Right lobe of liver (tissue), 6 donors: ENCODE results near the gene BCAP31. TPM values are rescaled to one million over a fixed set of nuclear protein-coding genes. Genes with fewer than 3 reads are reported as not detected.

ENCODE experiments used
- ATAC-seq, 4 donors: fragments of 200-7000 bp; cut with Tn5 transposase; one replicate each; pipeline ENCODE4 v1.9.1; 2020; ENCODE audit warnings: mild to moderate bottlenecking in 4 of 4, moderate library complexity in 4 of 4
- DNase-seq, 3 donors: peaks; one replicate each; pipeline ENCODE4 v3.0.0-alpha.2; 2020
- H3K27ac ChIP-seq, 3 donors: fragments of 200-600 bp; one replicate each; pipeline ENCODE4 v1.8.0; 2022
- H3K27me3 ChIP-seq, 2 donors: fragments of 200-600 bp; one replicate each; pipeline ENCODE4 v1.8.0; 2022
- H3K36me3 ChIP-seq, 4 donors: fragments of 200-600 bp; sonication (generic) in 1 of 4; one replicate each; pipeline versions ENCODE4 v1.5.1 to v1.8.0; 2017 to 2022; ENCODE audit warnings: control low read depth in 1 of 4
- H3K4me1 ChIP-seq, 4 donors: fragments of 200-600 bp; sonication (generic) in 1 of 4; one replicate each; pipeline versions ENCODE4 v1.5.1 to v1.8.0; 2017 to 2022; ENCODE audit warnings: control low read depth in 1 of 4
- H3K4me3 ChIP-seq, 3 donors: fragments of 200-600 bp; one replicate each; pipeline ENCODE4 v1.8.0; 2022
- H3K9me3 ChIP-seq, 4 donors: fragments of 200-600 bp; sonication (generic) in 1 of 4; one replicate each; pipeline versions ENCODE4 v1.5.1 to v1.8.0; 2017 to 2022; ENCODE audit warnings: control low read depth in 1 of 4
- CTCF ChIP-seq, 4 donors: fragments of 200-600 bp in 3 of 4; fragments of 450-650 bp in 1 of 4; IDR thresholded peaks; one replicate each; pipeline versions ENCODE4 v1.5.1 to v1.8.0; 2016 to 2022; ENCODE audit warnings: antibody characterized with exemption in 4 of 4, mild to moderate bottlenecking in 2 of 4
- POLR2A ChIP-seq: fragments of 450-650 bp; IDR thresholded peaks from one replicate; pipeline ENCODE4 v1.6.1; 2017; ENCODE audit warnings: antibody characterized with exemption, mild to moderate bottlenecking
- WGBS: methylation state at CpG from one replicate; pipeline ENCODE4 v1.1.6; 2018; ENCODE audit warnings: low coverage, low lambda C conversion rate; ENCODE audit not compliant: insufficient coverage; ENCODE audit errors: missing lambda C conversion rate; 5-methylcytosine and 5-hydroxymethylcytosine counted together
- intact Hi-C, 2 donors: fragments of 100-400 bp; cut with DNase I; formaldehyde crosslinking; loops; one replicate each; pipeline versions ENCODE4 v1.11.2 to v1.14.1; 2022
- total RNA-seq, 6 experiments: library from RNA; depleted of rRNA in 2 of 6; stranded (reverse); fragments of >200 nt in 2 of 6; fragmentation: NEBNext Ultra II Directional in 3 of 6; extraction: Animal tissue kit (Norgen Biotek cat#: 25700) in 3 of 6; gene quantifications; one replicate each; pipeline versions ENCODE4 v1.1.0 to v1.2.4, GENCODE V29; 2016 to 2023
- donor health status: DM: no; HTN: yes; CAD: no.
- donor health status: DM: no; HTN: no; CAD: no.
- donor health status: DM: no; HTN: no; CAD: no.
- donor health status: DM: no; HTN: yes; CAD: no.
- donor health status: DM: no; HTN: yes; CAD: no.

Gene BCAP31
- total RNA-seq, 6 experiments from 2014 or later, result 100 to 126 (median 107) TPM

- Histone ChIP-seq H3K27me3 (no peaks in the 10 kb centered on the region), H3K4me1 (no peaks in the 10 kb centered on the region), H3K27ac (no peak overlapping the region), H3K4me3 (no peak overlapping the region), H3K36me3 (no peaks in the 10 kb centered on the region), H3K9me3 (no peaks in the 10 kb centered on the region)
- DNase-seq, result no peak
- no peak for ATAC-seq
- intact Hi-C loops, result loop anchor here in 1 of 2 donors (5.0 kb wide), 1 partner anchor 109 kb away; no protein-coding TSS in a partner anchor
- 69% methylated on average over 8 of the region's 9 CpGs for WGBS
- no peak for TF ChIP-seq POLR2A
- TF ChIP-seq CTCF (IDR thresholded peaks at IDR 0.05), result no peak
These were observed 58.4 kb downstream of the BCAP31 start for GRCh38 chrX:153665726-153666306.

GRCh38 chrX:153662266-153662665, 61.9 kb downstream of the BCAP31 start:
- no peak overlapping the region for H3K4me3 ChIP-seq
- TF ChIP-seq CTCF (IDR thresholded peaks at IDR 0.05), result peak; percentile 23 to 39 (median 32)
- TF ChIP-seq POLR2A, result no peak
- no peaks in the 10 kb centered on the region for H3K36me3 ChIP-seq
- H3K27ac ChIP-seq, result no peak overlapping the region
- intact Hi-C loops, result no loop called here
- H3K4me1 ChIP-seq, result no peaks in the 10 kb centered on the region
- peak in 1 of 4 donors; percentile 24 for ATAC-seq
- 29% methylated on average over 10 of the region's 31 CpGs for WGBS
- H3K27me3 ChIP-seq, result no peaks in the 10 kb centered on the region
- no peaks in the 10 kb centered on the region for H3K9me3 ChIP-seq
- peak in 2 of 3 donors; percentile 56 to 61 for DNase-seq

GRCh38 chrX:153659268-153659667, 64.9 kb downstream of the BCAP31 start:
- no peaks in the 10 kb centered on the region for H3K4me1 ChIP-seq
- no peaks in the 10 kb centered on the region for H3K27me3 ChIP-seq
- H3K4me3 ChIP-seq, result no peak overlapping the region
- intact Hi-C loops, result no loop called here
- no peaks in the 10 kb centered on the region for H3K36me3 ChIP-seq
- no peaks in the 10 kb centered on the region for H3K9me3 ChIP-seq
- ATAC-seq (no peak), DNase-seq (no peak)
- no peak for TF ChIP-seq CTCF (IDR thresholded peaks at IDR 0.05)
- no peak for TF ChIP-seq POLR2A
- no peak overlapping the region for H3K27ac ChIP-seq
- 62% methylated on average over 3 of the region's 3 CpGs for WGBS

GRCh38 chrX:153657161-153657560, 67.0 kb downstream of the BCAP31 start:
- H3K27me3 ChIP-seq, result no peaks in the 10 kb centered on the region
- 60% methylated on average over 1 of the region's 9 CpGs for WGBS
- intact Hi-C loops, result no loop called here

GRCh38 chrX:153653556-153653955, 70.6 kb downstream of the BCAP31 start:
- intact Hi-C loops, result no loop called here
- peaks cover 0 to 8% of the 10 kb centered on the region in 2 donors for H3K27me3 ChIP-seq

More at GRCh38 chrX:153657161-153657560, 67.0 kb downstream of the BCAP31 start:
- H3K36me3 ChIP-seq, result no peaks in the 10 kb centered on the region
- H3K4me3 ChIP-seq, result no peak overlapping the region
- no peak overlapping the region for H3K27ac ChIP-seq
- TF ChIP-seq POLR2A, result no peak
- DNase-seq, result no peak
- no peaks in the 10 kb centered on the region for H3K9me3 ChIP-seq
- H3K4me1 ChIP-seq, result no peaks in the 10 kb centered on the region
- no peak for ATAC-seq

More at GRCh38 chrX:153653556-153653955, 70.6 kb downstream of the BCAP31 start:
- ATAC-seq (no peak), DNase-seq (no peak)
- no peak overlapping the region for H3K27ac ChIP-seq
- WGBS, result 70% methylated on average over 2 of the region's 2 CpGs
- H3K9me3 ChIP-seq, result no peaks in the 10 kb centered on the region
- no peaks in the 10 kb centered on the region for H3K4me1 ChIP-seq
- H3K4me3 ChIP-seq, result no peak overlapping the region
- no peak for TF ChIP-seq CTCF (IDR thresholded peaks at IDR 0.05)
- no peak for TF ChIP-seq POLR2A
- H3K36me3 ChIP-seq, result no peaks in the 10 kb centered on the region
